ENCODE results near the gene SAP25.
"Not testable (repeated sequence)": the region's sequence is repeated elsewhere in the genome, so short reads cannot be mapped to it uniquely, and the experiment has no call there.

Gene SAP25

DNA sequence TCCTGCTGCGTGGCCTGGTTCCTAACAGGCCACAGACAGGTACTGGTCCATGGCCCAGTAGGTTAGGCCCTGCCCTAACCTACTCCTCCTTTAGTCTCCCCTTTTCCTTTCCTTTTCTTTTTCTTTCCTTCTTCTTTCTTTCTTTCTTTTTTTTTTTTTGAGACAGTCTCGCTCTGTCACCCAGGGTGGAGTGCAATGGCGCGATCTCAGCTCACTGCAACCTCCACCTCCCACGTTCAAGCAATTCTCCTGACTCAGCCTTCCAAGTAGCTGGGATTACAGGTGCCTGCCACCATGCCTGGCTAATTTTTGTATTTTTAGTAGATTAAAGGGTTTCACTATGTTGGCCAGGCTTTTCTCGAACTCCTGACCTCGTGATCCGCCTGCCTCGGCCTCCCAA lies 37.7 kb downstream of the SAP25 start:
- not testable (repeated sequence) for DNase-seq (ENCODE audit: low read depth)

DNA sequence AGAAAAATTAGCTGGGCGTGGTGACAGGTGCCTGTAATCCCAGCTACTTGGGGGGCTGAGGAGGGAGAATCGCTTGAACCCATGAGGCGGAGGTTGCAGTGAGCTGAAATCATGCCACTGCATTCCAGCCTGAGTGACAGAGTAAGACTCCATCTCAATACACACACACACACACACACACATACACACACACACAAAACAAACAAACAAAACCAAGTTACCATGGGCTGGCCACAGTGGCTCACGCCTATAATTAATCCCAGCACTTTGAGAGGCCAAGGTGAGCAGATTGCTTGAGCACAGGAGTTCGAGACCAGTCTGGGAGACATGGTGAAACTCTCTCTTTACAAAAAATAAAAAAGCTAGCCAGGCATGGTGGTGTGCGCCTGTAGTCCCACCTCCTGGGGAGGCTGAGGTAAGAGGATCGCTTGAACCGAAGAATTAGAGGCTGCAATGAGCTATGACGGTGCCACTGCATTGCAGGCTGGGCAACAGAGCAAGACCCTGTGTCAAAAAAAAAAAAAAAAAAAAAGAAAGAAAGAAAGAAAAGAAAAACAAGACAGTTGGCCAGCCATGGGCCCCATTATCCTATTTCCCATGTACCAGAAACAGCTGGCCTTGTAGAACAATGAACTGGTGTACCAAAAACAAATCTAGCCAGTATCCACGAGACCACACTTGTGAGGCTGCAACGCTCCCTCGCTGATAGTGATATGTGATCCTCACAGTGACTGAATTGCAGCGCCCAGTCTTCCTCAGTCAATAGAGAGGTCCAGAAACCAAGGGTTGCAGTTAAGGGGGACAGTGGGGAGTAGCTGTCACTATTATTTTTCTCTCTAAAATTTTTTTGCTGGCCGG lies 41.3 kb downstream of the SAP25 start:
- no peak for DNase-seq (ENCODE audit: low read depth)

DNA sequence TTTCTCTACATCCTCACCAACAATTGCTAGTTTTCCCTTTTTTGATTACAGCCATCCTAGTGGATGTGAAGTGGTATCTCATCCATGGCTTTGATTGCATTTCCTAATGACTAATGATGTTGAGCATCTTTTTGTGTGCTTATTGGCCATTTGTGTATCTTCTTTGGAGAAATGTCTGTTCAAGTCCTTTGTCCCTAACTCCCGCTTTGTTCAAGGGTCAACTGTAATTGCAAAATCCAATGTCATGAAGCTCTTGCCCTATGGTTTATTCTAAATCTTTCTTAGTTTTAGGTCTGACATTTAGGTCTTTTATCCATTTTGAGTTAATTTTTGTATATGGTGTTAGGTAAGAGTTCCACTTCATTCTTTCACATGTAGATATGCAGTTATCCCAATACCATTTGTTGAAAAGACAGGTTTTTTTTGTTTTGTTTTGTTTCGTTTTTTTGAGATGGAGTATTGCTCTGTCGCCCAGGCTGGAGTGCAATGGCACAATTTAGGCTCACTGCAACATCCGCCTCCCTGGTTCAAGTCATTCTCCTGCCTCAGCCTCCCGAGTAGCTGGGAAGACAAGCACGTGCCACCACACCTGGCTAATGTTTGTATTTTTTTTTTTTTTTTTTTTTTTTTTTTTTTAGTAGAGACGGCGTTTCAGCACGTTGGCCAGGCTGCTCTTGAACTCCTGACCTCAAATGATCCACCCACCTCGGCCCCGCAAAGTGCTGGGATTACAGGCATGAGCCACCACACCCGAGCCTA lies 45.4 kb downstream of the SAP25 start:
- DNase-seq (ENCODE audit: low read depth): not testable (repeated sequence)

DNA sequence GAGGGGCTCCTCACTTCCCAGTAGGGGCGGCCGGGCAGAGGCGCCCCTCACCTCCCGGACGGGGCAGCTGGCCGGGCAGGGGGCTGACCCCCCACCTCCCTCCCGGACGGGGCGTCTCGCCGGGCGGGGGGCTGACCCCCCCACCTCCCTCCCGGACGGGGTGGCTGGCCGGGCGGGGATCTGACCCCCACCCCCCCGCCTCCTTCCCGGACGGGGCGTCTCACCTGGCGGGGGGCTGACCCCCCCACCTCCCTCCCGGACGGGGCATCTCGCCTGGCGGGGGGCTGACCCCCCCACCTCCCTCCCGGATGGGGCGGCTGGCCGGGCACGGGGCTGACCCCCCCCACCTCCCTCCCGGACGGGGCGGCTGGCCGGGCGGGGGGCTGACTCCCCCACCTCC lies 50.5 kb downstream of the SAP25 start:
- DNase-seq (ENCODE audit: low read depth): not testable (repeated sequence)

Data from activated T-cell treated with anti-CD3 and anti-CD28 coated beads for 24 hours (primary cell).